ENCODE data around the gene HHIPL1. TPM values are rescaled to one million over a fixed set of nuclear protein-coding genes. Genes with fewer than 3 reads are reported as not detected.

HHIPL1 gene
- total RNA-seq, 3 donors from 2014 or later, result 1.3 to 4.6 (median 2.3) TPM

DNA sequence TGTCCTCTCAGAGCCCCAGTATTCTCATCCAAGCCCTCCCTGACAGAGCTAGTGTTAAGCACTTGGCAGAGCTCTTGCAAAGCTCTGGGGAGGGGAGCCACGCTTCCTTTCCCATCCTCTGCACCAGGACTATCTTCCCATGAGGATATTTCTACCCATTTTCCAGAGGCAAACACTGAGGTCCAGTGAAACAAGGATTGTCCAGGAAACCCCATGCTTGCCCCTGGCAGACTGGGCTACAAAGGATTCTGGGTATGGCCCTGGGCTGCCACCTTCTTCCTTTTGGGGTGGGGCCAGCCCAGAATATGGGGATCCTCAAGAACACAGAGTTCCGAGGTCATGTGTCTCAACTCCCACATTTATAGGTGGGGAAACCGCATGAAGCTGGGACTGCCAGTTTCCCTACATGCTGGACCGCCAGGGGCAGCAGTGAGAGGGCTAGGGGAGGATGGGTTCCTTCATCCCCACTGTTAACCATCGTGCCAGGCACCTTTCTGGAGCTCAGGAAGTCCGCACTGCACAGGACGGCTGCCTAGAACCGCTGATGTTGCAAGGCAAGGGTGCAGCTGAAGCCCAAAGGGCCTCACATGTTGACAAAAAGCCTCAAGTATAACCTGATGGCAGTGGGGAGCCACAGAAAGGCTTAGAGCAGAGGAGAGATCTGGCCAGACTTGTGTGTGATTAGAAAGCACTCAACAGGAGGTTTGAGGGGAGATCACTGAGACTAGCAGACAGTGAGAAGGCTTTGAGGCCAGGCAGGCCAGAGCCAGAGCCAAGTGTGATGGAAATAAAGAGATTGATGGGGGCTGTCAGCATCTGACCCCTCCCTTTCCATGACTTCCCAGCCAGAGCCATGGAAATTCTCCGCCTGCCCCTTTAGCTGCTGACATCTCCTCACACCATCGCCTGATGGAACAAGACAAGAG is 35.4 kb upstream of the HHIPL1 start:
- no peaks in the 10 kb centered on the region for H3K9me3 ChIP-seq
- H3K27ac ChIP-seq, result no peak overlapping the region
- TF ChIP-seq POLR2AphosphoS5 (IDR thresholded peaks at IDR 0.05) (no peak), POLR2A (IDR thresholded peaks at IDR 0.05) (no peak), CTCF (IDR thresholded peaks at IDR 0.05) (no peak)
- H3K4me1 ChIP-seq, result no peaks in the 10 kb centered on the region
- DNase-seq (ENCODE audit: low spot score in 2 of 2), result no peak
- no peak overlapping the region for H3K4me3 ChIP-seq
- no peaks in the 10 kb centered on the region for H3K27me3 ChIP-seq
- intact Hi-C loops (cut with DNase I; ENCODE audit: low total_unique reads), result no loop called here
- no peaks in the 10 kb centered on the region for H3K36me3 ChIP-seq

DNA sequence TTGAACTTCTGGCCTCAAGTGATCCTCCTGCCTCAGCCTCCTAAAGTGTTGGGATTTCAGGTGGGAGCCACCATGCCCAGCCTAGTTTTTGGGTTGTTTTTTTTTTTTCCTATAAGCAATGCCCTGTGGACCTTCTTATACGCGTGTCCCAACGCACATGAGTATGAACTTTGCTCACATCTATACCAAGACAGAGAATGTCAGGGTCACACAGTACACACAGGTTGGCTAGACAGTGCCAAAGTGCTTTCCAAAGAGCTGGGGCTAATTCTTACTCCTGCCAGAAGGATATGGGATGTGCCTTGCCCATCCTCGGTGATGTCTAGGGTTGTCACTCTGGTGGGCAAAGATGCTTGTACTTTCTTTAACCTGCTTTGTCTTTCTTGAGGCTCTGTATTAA is 33.3 kb upstream of the HHIPL1 start:
- H3K9me3 ChIP-seq, result no peaks in the 10 kb centered on the region
- no peak overlapping the region for H3K4me3 ChIP-seq
- no peak for TF ChIP-seq CTCF (IDR thresholded peaks at IDR 0.05)
- no peak for TF ChIP-seq POLR2AphosphoS5 (IDR thresholded peaks at IDR 0.05)
- TF ChIP-seq POLR2A (IDR thresholded peaks at IDR 0.05), result no peak
- H3K27ac ChIP-seq, result no peak overlapping the region
- intact Hi-C loops (cut with DNase I; ENCODE audit: low total_unique reads), result no loop called here
- H3K4me1 ChIP-seq, result no peaks in the 10 kb centered on the region
- DNase-seq (ENCODE audit: low spot score in 2 of 2), result no peak
- no peaks in the 10 kb centered on the region for H3K36me3 ChIP-seq
- H3K27me3 ChIP-seq, result no peaks in the 10 kb centered on the region

GRCh38 chr14:99612071-99612737 is 32.7 kb upstream of the HHIPL1 start:
- DNase-seq (ENCODE audit: low spot score in 2 of 2), result no peak
- no peak for TF ChIP-seq POLR2AphosphoS5 (IDR thresholded peaks at IDR 0.05)
- no peak for TF ChIP-seq POLR2A (IDR thresholded peaks at IDR 0.05)
- TF ChIP-seq CTCF (IDR thresholded peaks at IDR 0.05), result no peak
- Histone ChIP-seq H3K36me3 (no peaks in the 10 kb centered on the region), H3K27me3 (no peaks in the 10 kb centered on the region), H3K9me3 (no peaks in the 10 kb centered on the region), H3K4me3 (no peak overlapping the region), H3K27ac (no peak overlapping the region), H3K4me1 (no peaks in the 10 kb centered on the region)
- intact Hi-C loops (cut with DNase I; ENCODE audit: low total_unique reads), result no loop called here

DNA sequence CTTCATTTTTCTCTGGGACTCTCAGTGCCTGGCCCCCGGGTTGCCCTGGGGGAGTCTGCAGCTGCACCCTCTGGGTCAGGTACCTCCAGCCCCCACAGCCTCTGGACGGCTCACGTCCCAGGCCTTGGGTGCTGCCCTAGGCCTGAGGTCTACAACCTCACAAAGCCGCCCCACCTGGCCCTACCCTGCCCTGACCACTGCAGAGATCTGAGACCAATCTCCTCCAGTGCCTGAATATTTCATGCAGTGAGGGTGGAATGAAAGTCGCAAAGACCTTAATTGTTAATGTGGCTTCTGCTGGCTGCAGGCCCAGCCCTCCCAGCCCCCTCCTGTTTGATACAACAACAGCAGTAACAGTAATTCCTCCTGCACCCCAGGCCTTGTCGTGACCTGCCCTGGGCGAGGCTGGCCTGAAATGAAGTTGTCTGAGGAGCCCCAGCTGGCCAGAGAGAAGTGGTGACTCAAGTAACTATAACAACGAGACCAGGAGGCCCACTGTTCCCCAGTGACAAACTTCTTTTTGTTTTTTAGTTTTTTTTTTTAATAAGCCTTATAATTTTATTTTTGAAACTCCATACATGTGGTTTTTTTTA is 32.1 kb upstream of the HHIPL1 start:
- intact Hi-C loops (cut with DNase I; ENCODE audit: low total_unique reads), result no loop called here
- H3K9me3 ChIP-seq, result no peaks in the 10 kb centered on the region
- no peak overlapping the region for H3K27ac ChIP-seq
- no peak overlapping the region for H3K4me3 ChIP-seq
- DNase-seq (ENCODE audit: low spot score in 2 of 2), result no peak
- H3K27me3 ChIP-seq, result no peaks in the 10 kb centered on the region
- H3K36me3 ChIP-seq, result no peaks in the 10 kb centered on the region
- H3K4me1 ChIP-seq, result no peaks in the 10 kb centered on the region
- no peak for TF ChIP-seq POLR2A (IDR thresholded peaks at IDR 0.05)
- TF ChIP-seq POLR2AphosphoS5 (IDR thresholded peaks at IDR 0.05), result no peak
- no peak for TF ChIP-seq CTCF (IDR thresholded peaks at IDR 0.05)

Measured in breast epithelium (tissue), 4 donors.